Brain microvascular endothelial cell (primary cell): Measurements from ENCODE around the gene PTPRT.

Experiments
- DNase-seq: peaks from one replicate; pipeline ENCODE4 v3.0.0-alpha.2; 2020
- H3K27ac ChIP-seq: fragments of 250-450 bp; sonication (Bioruptor Pico); 2 replicates; pipeline ENCODE4 v1.5.1; 2020; ENCODE audit warnings: mild to moderate bottlenecking, moderate library complexity
- H3K27me3 ChIP-seq: fragments of 250-450 bp; sonication (Bioruptor Pico); replicated peaks from 2 replicates; pipeline ENCODE4 v1.5.1; 2020; ENCODE audit warnings: mild to moderate bottlenecking
- H3K36me3 ChIP-seq: fragments of 250-450 bp; sonication (Bioruptor Pico); replicated peaks from 2 replicates; pipeline ENCODE4 v1.5.1; 2020; ENCODE audit warnings: mild to moderate bottlenecking
- H3K4me3 ChIP-seq: 2 replicates; pipeline ENCODE4 v1.5.1; 2011; ENCODE audit warnings: low read depth, mild to moderate bottlenecking, control low read depth, low read length, moderate library complexity
- in situ Hi-C: cut with HindIII; loops from 2 replicates; pipeline ENCODE4 v1.10.0; 2017; ENCODE audit warnings: low sequenced_read_pairs, low pct_ligation_motif_present
- TF ChIP-seq, protein P1 (sequence below): IDR thresholded peaks from 2 replicates; pipeline ENCODE4 v1.5.1; 2011; ENCODE audit warnings: low read depth, mild to moderate bottlenecking, moderate library complexity, low read length, control low read depth, inconsistent platforms; ENCODE audit errors: missing control alignments

The PTPRT gene

DNA sequence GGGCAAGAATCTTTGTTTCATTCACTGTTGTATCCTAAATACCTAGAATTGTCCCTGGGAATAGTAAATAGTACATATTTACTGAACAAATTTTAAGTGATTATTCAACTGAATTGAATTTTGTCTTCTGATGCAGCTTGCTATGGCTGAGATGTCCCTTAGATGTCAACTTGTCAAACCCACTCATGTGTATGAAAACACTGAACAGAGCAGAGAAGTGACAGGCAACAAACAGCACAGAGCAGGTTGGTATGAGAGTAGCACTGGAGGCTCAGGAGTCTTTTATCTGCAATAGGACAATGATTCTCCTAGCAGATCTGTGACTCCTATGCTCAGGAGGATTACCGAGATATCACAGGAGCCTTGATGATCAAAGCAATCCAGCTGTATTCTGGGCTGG, 1031.4 kb downstream of the PTPRT start:
- Histone ChIP-seq H3K27ac (no peak overlapping the region), H3K27me3 (no peaks in the 10 kb centered on the region), H3K36me3 (no peaks in the 10 kb centered on the region), H3K4me3 (no peak overlapping the region)
- DNase-seq: no peak
- in situ Hi-C loops: no loop called here
- TF ChIP-seq, protein P1, sequence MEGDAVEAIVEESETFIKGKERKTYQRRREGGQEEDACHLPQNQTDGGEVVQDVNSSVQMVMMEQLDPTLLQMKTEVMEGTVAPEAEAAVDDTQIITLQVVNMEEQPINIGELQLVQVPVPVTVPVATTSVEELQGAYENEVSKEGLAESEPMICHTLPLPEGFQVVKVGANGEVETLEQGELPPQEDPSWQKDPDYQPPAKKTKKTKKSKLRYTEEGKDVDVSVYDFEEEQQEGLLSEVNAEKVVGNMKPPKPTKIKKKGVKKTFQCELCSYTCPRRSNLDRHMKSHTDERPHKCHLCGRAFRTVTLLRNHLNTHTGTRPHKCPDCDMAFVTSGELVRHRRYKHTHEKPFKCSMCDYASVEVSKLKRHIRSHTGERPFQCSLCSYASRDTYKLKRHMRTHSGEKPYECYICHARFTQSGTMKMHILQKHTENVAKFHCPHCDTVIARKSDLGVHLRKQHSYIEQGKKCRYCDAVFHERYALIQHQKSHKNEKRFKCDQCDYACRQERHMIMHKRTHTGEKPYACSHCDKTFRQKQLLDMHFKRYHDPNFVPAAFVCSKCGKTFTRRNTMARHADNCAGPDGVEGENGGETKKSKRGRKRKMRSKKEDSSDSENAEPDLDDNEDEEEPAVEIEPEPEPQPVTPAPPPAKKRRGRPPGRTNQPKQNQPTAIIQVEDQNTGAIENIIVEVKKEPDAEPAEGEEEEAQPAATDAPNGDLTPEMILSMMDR: no peak

DNA sequence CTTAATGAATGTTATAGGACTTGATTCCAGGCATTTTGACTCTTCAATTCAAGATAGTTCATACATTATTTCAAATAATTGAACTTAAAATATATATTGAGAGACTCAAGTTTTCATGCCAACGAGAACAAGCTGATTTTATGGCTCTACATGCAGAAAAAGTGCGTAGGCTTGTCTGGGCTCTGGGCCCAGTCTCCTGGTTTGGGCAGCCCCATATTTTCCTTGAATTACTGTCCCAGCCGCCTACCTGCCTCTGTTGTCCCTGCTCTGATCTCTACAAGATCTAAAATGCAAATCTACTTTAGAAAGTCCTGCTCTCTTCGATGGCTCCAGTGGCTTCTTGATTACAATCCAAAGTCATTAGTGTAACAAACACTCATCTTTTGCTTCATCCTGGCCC, 1034.1 kb downstream of the PTPRT start:
- no peak overlapping the region for H3K4me3 ChIP-seq
- no peaks in the 10 kb centered on the region for H3K36me3 ChIP-seq
- TF ChIP-seq, protein P1: no peak
- no peak overlapping the region for H3K27ac ChIP-seq
- H3K27me3 ChIP-seq: no peaks in the 10 kb centered on the region
- DNase-seq: no peak
- in situ Hi-C loops: no loop called here

DNA sequence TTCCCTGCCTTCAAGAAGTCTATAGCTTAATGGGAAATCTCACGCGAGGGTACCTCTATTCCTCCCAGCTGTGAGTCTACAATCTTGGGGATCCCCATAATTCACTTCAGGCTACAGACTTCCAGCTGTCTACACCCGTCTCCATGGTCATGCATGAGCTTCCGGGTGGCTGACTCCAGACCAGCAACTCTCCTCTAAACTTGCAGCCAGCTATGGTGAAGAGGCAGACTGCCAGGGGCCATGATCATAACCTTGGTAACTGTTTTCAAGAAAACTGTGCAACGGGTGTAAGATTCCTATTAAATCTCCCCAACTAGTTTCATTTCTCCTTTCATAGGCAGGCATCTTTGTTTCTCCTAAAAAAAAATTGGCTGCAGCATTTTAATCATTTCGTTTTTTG, 1037.1 kb downstream of the PTPRT start:
- no peak overlapping the region for H3K27ac ChIP-seq

DNA sequence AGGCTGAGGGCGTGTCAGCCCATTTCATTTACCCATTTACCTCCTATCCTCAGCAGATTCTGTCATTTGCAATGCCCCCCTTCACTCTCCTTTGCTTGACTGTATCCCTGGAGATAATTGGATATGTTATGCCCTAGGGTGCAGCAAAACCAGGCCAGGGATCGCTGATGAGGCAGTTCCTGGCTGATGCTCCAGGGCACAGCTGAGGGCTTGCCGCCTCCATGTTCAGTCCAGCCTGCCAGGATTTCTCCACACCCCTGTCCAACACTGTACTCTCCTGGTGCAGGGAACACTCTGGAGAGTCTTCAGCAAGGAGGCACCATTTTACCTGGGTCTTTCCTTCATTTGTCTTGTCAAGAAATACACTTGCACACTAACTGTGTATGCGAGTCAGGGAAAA, 1039.5 kb downstream of the PTPRT start:
- in situ Hi-C loops: no loop called here
- no peak for DNase-seq
- Histone ChIP-seq H3K27ac (no peak overlapping the region), H3K36me3 (no peaks in the 10 kb centered on the region), H3K27me3 (no peaks in the 10 kb centered on the region), H3K4me3 (no peak overlapping the region)
- TF ChIP-seq, protein P1: no peak

More for the DNA sequence above, 1037.1 kb downstream of the PTPRT start:
- TF ChIP-seq, protein P1: no peak
- H3K36me3 ChIP-seq: no peaks in the 10 kb centered on the region
- in situ Hi-C loops: no loop called here
- no peak overlapping the region for H3K4me3 ChIP-seq
- H3K27me3 ChIP-seq: no peaks in the 10 kb centered on the region
- no peak for DNase-seq

DNA sequence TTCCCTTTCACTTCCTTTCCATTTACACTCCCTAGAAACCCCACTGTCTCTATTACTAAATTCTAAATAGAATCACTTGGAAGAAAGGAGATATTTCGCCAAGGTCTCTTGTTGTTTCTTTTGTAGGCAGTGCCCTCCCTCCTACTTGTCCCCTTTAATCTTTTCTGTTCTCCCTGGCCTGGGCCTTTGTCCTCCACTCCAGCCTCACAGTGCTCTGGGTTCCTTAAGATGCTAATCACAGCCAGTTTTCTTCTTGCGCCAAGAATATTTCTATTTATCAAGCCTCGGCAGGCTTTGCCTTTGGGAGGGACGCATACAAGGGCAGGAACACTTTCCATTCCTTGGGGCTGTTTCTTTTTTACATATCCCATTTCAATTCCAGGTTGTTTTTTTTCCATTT, 1051.0 kb downstream of the PTPRT start:
- Histone ChIP-seq H3K27ac (no peak overlapping the region), H3K27me3 (no peaks in the 10 kb centered on the region), H3K4me3 (no peak overlapping the region), H3K36me3 (no peaks in the 10 kb centered on the region)
- in situ Hi-C loops: no loop called here
- DNase-seq: no peak
- TF ChIP-seq, protein P1: no peak
